GM18526 (cell line): ENCODE measurements around the gene RBPJ.

Experiments used
- POLR2A ChIP-seq: IDR thresholded peaks from 3 replicates; pipeline ENCODE4 v1.6.1; 2011; ENCODE audit not compliant: insufficient read length; ENCODE audit errors: extremely low read depth

The RBPJ gene

GRCh38 chr4:26320538-26321372 is at the start of gene RBPJ:
TSS of gene RBPJ (plus strand) at chr4:26321014. CDS start at chr4:26321029, 15 bp downstream.
- peak; percentile 69 for TF ChIP-seq POLR2A

DNA sequence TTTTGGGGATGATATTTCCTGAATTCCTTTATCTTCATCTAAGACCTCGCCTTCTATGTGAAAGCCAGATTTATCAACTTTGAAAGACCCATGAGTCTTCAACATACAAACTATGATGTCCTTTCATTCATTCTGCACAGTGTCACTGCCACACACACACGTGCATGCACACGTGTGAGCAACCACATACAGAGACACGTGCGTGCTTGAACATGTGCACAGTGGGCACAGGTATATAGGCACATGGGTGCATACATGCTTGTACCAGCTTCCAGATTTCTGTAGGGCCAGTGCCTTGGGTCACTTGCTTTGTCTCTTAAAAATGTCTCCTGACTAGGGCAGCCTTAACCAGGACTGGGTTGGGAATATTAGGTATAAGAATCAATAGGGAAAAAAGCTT is 49.1 kb upstream of the RBPJ start:
- no peak for TF ChIP-seq POLR2A

- no peak for TF ChIP-seq POLR2A
These were observed 47.9 kb upstream of the RBPJ start for GRCh38 chr4:26272654-26273615.

DNA sequence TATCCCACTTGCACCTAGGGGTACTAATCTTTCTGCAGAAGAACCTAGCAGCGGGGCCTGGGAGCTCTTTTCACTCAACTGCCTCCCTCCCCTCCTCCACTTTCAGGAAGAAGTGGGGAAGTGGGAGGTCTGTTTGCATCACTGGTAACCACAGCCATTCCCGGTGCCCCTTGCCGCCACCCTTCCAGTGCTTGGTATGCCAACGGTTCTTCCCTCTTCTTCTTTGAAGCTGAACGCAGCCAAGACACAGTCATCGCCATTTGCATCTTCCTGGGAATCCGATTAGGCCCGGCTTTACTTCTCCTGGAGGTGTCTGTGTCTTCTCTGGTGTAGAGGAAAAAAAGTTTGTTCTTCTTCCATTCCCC is 47.2 kb upstream of the RBPJ start:
- TF ChIP-seq POLR2A: no peak

DNA sequence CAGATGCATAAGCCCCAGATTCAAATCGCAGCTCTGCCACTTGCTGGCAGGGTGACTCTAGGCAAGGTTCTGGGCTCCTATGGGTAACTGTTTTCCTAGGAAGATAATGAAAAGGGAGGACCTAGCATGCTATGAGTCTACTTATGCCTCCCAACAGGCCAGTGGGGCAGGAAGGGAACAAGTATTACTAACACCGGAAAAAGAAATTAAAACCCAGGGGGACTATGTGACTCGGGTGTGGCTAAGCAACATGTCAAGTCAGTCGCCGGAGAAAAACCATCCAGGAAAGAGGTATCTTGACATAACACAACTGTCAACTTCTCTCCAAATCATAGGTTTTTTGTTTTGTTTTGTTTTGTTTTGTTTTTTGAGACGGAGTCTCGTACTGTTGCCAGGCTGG is 45.5 kb upstream of the RBPJ start:
- TF ChIP-seq POLR2A: no peak

- no peak for TF ChIP-seq POLR2A
These were observed 41.4 kb upstream of the RBPJ start for GRCh38 chr4:26279446-26279845.

DNA sequence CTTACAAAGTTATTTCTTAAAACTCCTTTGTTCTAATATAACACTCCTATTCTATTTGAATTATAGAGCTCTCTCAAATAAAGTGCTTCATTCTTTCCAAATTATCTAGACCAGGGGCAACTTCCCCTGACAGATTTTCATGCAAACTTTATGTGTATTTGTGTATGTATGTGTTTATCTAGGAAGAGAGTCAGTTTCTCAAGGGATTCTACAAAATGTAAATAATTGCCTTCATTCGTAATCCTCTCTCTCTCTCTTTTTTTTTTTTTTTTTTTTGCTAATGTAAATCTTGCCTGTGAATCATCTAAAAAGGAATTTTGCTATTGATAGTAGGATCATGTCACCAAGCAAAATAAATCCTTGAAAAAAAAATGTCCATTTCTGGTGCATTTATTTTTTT is 38.9 kb upstream of the RBPJ start:
- no peak for TF ChIP-seq POLR2A

DNA sequence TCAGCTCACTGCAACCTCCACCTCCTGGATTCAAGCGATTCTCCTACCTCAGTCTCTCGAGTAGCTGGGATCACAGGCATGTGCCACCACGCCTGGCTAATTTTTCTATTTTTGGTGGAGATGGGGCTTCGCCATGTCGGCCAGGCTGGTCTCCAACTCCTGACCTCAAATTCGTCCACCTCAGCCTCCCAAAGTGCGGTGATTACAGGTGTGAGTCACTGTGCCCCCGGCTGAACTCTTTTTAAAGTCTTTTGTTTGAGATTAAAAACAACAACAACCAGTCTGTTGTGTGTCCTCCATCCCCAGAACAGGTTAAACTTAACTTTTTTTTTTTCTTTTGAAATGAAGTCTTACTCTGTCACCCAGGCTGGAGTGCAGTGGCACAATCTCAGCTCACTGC is 36.3 kb upstream of the RBPJ start:
- no peak for TF ChIP-seq POLR2A

DNA sequence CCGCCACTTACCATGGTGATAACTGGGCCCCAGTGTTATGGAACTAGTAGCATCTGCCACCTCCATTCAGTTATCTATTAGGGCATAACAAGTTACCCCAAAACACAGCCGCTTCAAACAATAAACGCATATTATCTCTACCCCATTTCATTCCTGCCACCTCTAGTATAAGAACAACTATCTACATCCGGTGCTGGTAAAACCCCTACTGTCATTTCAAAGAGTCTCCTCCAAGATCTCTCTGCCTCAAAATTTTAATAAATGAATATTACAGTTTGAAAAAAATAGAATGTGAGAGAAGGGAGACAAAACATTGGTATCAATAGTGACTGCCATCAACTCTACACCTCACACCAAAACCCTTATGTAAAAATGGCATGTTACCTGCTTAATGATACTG is 35.5 kb upstream of the RBPJ start:
- no peak for TF ChIP-seq POLR2A

DNA sequence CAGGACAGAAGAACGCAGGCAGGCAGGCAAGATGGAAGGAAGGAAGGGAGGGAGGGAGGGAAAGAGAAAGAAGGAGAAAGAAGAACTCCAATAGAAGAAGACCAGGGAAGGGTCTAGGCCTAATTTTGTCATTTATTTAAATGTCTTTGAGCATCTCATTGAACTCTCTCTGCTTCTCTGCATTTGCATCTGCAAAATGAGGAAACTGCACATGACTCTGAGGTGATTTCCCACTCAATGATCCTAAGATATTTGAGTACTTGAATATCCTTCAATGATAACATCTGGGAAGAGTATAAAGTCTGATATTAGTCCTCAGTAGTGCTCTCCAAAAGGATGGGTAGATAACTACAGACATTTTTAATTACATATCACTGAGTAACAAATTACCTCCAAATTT is 33.1 kb upstream of the RBPJ start:
- no peak for TF ChIP-seq POLR2A

GRCh38 chr4:26288355-26288909 is 32.4 kb upstream of the RBPJ start:
- TF ChIP-seq POLR2A: no peak

GRCh38 chr4:26289401-26289800 is 31.4 kb upstream of the RBPJ start:
- no peak for TF ChIP-seq POLR2A

DNA sequence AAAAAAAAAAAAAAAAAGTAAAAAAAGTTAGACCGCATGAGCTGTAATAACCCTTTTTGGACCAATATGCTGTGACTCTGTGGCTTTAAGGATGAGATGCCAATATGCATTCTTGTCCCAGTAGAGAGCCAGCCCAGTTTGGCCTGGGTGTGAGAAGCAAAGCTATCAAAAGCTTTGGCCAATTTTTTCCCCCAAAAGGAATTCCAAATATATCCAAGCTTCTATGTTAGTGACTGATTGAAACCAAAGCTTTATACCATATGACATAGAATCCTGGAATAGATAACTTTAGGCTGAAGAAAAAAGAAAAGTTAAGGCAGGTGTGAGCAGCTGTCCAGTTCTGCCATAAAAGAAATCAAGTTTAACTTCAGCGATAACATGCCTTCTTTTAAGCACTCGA is 30.5 kb upstream of the RBPJ start:
- no peak for TF ChIP-seq POLR2A

- TF ChIP-seq POLR2A: no peak
These were observed 25.9 kb upstream of the RBPJ start for GRCh38 chr4:26294904-26295303.

DNA sequence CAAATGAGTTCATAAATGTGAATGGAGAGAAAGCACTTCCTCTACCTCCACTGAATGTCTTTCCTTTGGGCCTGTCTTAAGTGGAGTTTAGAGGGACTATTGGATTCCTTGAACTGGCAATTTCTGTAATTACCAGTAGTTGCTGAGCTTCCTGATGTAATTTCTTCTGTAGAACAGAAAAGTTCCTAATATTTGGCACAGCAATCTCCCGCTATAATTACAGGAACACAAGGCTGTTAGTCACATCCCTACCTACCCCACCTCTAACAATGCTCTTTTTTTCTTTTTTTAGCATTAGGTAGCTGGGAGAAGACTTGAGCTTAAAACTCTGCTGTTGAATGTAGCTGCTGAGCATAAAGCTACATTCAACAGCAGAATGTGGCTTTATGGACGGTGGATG is 24.8 kb upstream of the RBPJ start:
- TF ChIP-seq POLR2A: no peak

DNA sequence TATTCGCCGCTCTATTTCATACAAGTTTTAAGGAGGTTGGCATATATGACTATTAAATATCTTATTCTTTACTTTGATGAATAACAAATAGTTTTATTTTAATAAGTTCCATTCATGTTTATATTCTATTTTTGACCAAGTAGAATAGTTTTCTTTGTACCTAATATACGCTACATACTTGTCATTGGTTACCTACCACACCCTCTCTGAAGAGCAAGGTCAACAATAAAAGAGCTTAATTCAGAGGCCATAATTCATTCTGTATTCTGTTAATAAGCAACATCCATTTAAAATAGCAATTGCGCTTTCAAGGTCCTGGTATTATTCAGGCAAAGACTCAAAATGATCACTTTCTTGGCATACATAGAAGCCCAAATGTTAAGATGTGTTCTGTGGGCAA is 24.3 kb upstream of the RBPJ start:
- TF ChIP-seq POLR2A: no peak
